Activated naive CD4-positive, alpha-beta T cell treated with anti-CD3 and anti-CD28 coated beads for 36 hours (primary cell): ENCODE results near the gene TCF4. TPM values are rescaled to one million over a fixed set of nuclear protein-coding genes. Genes with fewer than 3 reads are reported as not detected.

Experiments
- CTCF ChIA-PET: fragments of 350-600 bp; sonication (Branson Sonifier 250); formaldehyde crosslinking; loops from one replicate; lab custom pipeline; 2021; ENCODE audit warnings: antibody characterized with exemption; lab: Charles Lee
- DNase-seq: peaks from one replicate; pipeline ENCODE4 v3.0.0-alpha.2; 2020
- H3K27ac Mint-ChIP-seq: one replicate; pipeline ENCODE4 v1.8.0; 2021; ENCODE audit warnings: mild to moderate bottlenecking, mixed read lengths
- H3K27me3 Mint-ChIP-seq: one replicate; pipeline ENCODE4 v1.8.0; 2021; ENCODE audit warnings: low read depth, mixed read lengths
- H3K36me3 Mint-ChIP-seq: one replicate; pipeline ENCODE4 v1.8.0; 2021; ENCODE audit warnings: low read depth, mixed read lengths
- H3K4me1 Mint-ChIP-seq: one replicate; pipeline ENCODE4 v1.8.0; 2021; ENCODE audit warnings: low read depth, mixed read lengths
- H3K4me3 Mint-ChIP-seq: one replicate; pipeline ENCODE4 v1.8.0; 2021; ENCODE audit warnings: mild to moderate bottlenecking, moderate library complexity, mixed read lengths
- H3K9me3 Mint-ChIP-seq: one replicate; pipeline ENCODE4 v1.8.0; 2021; ENCODE audit warnings: mixed read lengths
- intact Hi-C: fragments of 100-400 bp; cut with micrococcal nuclease; formaldehyde crosslinking; loops from one replicate; pipeline ENCODE4 v1.15.1; 2023
- microRNA-seq: library from miRNA; unstranded; fragments of <30 nt; microRNA quantifications from one replicate; pipeline ENCODE4 v1.2.0, GENCODE V29; 2022; ENCODE audit warnings: borderline microRNAs expressed, borderline replicate concordance
- total RNA-seq, 2 experiments: library from RNA; stranded (reverse); gene quantifications; one replicate each; pipeline ENCODE4 v1.2.3, GENCODE V29; 2021

The TCF4 gene
- total RNA-seq, 2 experiments from 2014 or later: 0.49 to 0.91 TPM

DNA sequence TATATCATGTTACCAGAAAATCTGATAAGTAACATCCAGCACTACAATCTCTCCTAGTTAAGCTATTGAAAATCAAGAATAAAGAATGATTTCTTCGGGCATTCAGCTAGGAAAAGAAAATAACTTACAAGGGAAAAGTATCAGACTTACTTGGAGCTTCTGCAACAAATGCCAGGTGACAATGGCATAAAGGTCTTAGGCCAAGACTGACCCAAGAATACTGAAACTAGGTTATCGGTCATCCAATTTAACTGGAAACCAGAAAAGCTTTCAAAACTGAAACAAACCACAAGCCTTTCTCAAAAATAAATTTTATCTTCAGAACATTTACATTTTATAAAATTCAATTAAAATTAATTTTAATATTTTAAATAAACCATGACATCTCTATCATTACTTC, 414.7 kb downstream of the TCF4 start:
- CTCF ChIA-PET: no interaction called here
- intact Hi-C loops: no loop called here

More for the DNA sequence above, 414.7 kb downstream of the TCF4 start:
- no peaks in the 10 kb centered on the region for H3K4me1 Mint-ChIP-seq
- peaks cover 2% of the 10 kb centered on the region for H3K27me3 Mint-ChIP-seq
- H3K9me3 Mint-ChIP-seq: peaks cover under 1% of the 10 kb centered on the region
- no peak for DNase-seq
- H3K27ac Mint-ChIP-seq: no peak overlapping the region
- H3K36me3 Mint-ChIP-seq: no peaks in the 10 kb centered on the region
- H3K4me3 Mint-ChIP-seq: no peak overlapping the region

Small RNA genes within 50 kb of the gene (microRNA-seq; reads per million reads assigned to microRNA genes)
- gene MIR4529: not detected
